Fibroblast of skin of right quadriceps (primary cell): ENCODE results near the gene CDT1.
"Not testable (repeated sequence)": the region's sequence is repeated elsewhere in the genome, so short reads cannot be mapped to it uniquely, and the experiment has no call there.

Experiments used
- DNase-seq: peaks from one replicate; pipeline ENCODE4 v3.0.0-alpha.2; 2013

Gene CDT1

DNA sequence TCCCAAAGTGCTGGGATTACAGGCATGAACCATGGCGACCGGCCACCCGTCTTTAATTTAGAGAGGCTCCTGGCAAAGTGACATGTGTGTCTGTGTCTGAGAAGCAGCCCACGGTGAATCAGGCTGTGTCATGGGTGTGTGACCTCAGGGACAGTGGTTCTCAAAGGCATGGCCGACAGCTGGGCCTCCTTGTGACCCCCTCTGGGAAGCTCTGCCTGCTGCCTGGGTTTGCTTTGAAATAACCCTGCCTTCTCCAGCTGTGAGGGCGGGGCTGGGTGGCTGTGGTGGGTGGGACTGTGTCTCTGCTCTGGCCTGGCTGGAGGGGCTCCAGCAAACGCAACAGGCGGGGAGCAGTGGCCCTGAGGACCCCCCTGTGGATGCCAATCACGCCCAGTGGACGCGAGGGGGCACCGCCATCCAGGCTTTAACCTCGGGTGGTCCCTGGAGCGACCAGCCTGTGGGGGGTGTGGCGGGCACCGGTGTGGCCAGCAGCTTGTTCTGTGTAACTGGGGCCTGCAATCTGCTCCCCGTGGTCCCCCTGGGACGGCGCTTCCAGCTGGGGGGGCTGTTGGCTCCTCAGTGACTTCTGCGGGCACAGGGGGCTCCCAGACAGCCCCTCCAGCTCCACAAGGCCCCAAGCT is 16.9 kb downstream of the CDT1 start:
- no peak for DNase-seq

DNA sequence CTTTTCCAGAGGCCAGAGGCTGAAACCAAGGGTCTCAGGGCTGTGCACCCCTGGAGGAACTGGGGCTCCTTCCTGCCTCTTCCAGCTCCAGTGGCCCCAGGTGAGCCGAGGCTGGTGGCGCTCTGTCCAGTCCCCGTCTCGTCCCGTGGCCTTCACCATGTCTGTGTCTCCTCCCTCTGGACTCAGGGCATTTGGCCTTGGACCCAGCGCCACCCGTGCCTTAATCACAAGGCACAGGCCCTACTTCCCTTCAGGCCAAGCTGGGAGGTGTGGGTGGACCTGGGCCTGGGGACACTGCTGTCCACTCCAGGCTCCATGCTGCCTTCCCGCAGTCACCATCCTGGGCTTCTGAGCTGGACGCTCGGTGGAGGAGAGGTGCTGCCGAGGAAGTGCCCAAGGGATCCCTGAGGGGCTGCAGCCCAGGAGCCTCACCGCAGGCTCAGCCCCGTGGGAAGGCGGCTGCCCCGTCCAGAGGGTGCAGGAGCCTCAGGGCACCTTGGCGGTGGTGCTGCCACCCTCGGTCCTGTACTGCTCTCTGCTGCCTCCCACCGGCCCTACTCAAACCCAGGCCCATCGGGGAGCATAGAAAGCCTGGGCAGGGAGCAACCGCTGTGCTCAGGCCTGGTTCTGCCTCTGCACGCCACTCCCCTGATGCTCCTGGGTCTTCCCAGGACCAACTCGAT is 17.7 kb downstream of the CDT1 start:
- DNase-seq = no peak

DNA sequence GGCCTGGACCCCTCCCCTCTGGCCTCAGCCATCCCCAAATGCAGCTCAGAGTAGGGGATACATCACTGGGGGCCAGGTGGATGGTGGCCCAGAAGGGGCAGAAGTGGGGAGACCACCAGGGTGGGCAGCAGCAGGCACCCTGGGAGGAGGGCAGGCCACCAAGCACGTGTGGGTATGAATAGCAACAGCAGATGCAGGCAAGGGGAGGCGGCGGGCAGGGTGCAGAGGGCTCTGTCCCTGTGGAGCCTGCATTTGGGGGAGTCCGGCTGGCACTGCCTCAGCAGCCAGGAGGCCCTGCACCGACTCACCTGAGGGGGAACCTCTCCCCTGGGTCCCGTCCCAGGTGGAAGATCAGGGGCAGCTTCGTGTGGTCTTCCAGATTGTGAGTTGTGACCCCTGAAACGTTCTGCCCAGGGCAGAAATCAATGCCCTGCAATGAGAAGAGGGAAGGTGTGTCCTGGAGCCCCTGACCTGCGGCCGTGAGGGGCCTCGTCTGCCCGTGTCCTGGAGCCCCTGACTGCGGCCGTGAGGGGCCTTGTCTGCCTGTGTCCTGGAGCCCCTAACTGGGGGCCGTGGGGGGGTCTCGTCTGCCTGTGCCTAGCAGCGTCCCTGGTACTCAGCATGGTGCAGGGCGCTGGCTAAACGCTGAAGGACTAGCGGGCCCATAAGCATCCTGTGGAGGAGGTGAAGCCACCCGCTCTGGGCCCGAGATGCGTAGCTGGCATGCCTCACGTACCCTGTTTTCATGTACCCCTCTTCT is 18.9 kb downstream of the CDT1 start:
- no peak for DNase-seq

DNA sequence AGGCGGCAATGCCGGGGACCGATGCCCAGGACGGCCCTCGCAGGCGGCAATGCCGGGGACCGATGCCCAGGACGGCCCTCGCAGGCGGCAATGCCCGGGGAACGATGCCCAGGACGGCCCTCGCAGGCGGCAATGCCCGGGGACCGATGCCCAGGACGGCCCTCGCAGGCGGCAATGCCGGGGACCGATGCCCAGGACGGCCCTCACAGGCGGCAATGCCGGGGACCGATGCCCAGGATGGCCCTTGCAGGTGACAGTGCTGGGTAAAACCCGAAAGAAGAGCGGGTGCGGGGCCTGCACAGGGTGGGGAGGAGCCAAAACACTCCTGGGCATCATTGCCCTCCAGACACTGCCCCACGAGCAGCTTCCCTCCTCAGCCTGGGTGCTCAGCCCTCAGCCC is 20.1 kb downstream of the CDT1 start:
- not testable (repeated sequence) for DNase-seq

DNA sequence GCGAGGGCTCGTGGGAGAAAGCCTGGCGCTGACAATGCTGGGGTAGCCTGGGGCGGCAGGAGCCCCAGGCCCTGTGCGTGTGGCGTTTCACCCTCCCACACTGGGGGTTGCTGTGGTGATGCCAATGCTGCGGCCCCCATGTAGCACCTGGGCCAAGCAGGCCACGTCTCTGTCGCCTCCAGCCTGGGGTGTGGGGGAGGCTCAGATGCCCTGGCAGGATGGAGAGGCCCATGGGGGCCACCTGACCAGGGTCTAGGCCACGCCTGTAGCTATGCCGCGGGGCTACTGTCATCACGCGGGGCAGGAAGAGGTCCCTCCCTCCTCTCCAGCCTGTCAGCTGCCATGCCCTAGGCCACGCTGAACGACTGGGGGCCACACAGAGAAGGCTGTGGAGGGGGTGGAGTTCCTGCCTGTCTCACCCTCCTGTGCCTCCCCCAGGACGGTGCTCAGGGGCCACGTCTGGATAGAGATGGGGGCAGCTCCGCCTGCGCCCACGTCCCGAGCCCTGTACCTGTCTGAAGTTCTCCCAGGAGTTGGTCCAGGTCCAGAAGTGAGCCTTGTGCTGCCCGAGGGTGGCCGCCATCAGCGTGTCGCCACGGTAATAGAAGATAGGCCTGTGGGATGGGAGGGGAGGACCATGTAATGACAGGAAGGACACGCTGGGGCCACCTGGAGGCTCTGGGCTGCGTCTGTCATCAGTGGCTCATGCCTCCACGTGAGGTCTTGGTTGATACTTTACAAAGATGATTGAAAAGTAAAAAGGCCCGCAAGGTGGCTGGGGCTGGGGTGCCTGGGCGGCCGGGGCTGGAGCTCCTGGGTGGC is 20.9 kb downstream of the CDT1 start:
- DNase-seq = no peak

DNA sequence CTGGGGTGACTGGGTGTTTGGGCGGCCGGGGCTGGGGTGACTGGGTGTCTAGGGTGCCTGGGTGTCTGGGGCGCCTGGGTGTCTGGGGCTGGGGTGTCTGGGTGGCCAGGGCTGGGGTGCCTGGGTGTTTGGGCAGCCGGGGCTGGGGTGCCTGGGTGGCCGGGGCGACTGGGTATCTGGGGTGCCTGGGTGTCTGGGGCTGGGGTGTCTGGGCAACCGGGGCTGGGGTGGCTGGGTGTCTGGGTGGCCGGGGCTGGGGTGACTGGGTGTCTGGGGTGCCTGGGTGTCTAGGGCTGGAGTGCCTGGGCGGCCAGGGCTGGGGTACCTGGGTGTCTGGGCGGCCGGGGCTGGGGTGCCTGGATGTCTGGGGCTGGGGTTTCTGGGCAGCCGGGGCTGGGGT is 21.6 kb downstream of the CDT1 start:
- no peak for DNase-seq

DNA sequence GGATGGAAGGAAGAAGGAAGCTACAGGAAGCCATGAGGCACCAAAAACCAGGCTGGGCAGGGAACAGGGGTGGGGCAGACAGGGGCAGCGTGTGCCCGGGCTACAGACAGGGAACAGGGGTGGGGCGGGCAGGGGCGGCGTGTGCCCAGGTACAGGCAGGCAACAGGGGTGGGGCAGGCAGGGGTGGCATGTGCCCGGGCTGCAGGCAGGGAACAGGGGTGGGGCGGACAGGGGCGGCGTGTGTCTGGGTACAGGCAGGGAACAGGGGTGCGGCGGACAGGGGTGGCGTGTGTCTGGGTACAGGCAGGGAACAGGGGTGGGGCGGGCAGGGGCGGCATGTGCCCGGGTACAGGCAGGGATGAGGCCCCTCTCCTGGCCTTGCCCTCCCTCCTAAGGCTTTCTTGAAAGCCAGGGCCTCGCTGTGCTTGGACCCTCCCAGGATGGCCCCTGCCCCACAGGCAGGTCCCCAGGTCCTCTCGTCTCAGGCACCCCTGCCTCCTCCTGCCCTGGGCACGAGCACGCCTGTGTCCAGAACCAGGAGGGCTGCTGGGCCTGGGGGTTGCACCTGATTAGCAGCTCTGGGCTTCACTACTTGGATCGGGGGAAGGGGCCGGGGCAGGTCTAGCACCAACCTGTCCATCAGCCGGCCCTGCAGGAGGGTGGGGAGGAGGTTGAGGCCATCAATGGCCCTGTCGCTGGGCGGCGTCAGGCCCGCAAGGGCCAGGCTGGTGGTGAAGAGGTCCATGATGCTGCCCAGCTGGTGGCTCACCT is 22.7 kb downstream of the CDT1 start:
- DNase-seq = no peak

DNA sequence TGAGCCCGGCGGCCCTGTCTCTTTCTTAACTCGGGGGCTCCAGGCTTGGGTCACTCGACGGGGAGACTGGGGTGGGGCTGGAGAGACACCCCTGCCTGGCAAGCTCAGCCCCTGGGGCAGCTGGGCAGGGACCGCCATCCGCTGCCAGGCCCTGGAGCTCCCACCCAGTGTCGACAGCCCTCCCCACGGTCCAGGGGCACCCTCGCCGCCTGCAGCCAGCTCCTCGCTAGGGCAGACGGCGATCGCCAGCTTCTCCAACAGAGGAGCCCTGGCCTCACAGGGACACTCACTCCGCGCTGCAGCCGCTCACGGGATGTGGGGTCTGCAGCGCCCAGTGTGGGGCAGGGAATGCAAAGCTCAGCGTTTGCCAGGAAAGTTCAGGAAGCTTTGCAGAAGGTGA is 24.1 kb downstream of the CDT1 start:
- DNase-seq = no peak

DNA sequence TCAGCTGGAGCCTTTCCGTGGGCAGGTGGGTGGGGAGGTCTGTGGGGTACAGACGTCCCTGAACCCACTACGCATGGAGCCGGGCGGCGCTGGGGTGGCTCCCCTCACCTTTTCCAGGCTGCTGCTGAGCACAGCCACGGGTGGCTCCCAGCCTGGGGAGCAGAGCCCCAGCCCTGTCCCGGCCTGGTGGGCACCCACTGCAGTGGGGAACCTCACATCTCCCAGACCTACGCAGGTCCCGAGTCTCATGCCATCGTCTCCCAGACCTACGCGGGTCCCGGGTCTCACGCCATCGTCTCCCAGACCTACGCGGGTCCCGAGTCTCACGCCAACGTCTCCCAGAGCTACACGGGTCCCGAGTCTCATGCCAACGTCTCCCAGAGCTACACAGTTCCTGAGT is 25.1 kb downstream of the CDT1 start:
- DNase-seq = no peak

DNA sequence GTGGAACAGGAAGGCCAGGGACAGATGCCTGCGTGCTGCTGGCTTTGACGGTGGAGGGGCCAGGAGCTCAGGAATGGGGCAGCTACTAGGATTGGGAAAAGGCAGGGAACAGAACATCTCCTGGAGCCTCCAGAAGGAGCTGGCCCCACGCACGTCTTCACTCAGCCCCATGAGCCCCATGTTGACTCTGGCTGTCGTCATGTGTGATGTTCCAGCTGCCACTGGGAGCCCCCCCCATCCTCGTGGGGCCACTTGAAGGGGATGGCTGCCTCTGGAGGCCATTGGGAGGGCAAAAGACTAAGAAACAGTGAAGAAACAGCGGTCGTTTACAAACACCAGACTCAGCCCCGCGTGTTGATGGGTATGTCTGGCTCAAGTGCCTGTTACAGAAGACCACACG is 26.7 kb downstream of the CDT1 start:
- DNase-seq = no peak

DNA sequence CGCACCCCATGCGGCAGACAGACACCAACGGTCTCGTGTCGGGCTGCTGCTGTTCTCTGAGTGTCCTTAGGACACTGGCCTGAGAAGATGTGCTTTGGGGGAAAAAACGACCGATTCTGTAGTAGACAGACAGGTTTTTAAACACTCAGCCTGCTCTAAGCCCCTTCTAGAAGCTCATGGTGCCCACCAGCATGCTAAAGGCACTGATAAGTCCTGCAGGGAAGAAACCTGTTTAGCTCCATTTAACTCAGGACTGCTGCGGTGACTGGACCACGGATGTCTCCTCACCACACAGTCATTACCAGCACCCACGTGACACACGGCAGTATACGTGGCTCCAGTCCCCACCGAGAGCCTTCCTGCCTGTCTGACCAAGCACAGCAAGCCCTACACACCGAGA is 27.2 kb downstream of the CDT1 start:
- DNase-seq = no peak

DNA sequence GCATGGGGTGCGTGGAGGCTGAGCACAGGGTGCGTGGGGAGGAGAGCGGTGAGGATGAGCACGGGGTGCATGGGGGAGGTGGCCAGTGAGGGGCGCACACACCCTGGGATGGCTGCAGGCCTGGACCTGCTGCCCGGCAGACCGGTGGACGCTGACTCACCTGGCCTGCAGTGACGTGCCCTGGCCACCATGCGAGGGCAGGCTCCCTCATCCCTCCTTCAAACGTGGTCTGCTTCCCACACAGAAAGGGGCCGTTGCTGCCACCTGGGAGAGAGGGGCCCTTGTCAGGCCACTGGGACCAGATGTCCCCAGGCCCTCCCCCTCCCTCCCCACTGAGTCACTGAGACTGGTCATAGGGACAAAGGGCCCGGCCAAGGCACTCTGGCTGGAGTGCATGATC is 28.2 kb downstream of the CDT1 start:
- DNase-seq = no peak

DNA sequence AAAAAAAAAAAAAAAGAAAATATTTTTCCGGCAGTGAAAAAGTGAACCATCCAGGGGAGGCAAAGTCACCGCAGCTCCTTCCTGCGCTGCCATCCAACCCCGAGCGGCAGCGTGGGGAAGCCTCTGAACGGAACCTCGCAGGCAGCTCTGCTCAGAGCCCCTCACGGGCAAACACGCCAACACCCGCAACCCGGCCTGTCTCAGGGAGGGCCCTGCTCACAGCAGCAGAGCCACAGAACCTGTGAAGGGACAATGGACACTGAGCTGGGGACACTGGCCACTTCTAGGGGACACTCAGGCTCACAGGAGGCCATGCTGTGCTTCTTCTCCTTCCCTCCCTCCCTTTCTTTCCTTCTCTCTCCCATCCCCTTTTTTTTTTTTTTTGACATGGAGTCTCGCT is 29.5 kb downstream of the CDT1 start:
- DNase-seq = no peak

DNA sequence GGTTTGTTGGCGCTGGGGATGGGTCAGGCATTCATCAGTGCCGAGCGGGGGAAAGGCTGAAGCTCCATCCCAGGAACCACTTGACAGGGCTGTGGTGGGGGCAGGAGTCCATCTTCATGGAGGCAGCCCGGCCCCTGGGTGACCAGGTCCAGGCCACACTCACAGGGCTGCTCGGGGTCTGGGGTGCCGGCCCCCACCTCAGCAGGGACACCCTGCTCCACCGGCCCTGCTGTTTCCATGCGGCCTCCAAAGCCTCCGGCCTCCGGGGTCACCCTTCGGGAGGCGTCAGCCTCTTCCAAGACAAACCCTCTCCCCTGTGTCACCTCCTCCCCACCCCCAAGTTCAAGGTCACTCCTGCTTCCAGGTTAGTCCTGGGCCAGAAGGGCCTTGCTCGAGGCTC is 31.1 kb downstream of the CDT1 start:
- DNase-seq = no peak

DNA sequence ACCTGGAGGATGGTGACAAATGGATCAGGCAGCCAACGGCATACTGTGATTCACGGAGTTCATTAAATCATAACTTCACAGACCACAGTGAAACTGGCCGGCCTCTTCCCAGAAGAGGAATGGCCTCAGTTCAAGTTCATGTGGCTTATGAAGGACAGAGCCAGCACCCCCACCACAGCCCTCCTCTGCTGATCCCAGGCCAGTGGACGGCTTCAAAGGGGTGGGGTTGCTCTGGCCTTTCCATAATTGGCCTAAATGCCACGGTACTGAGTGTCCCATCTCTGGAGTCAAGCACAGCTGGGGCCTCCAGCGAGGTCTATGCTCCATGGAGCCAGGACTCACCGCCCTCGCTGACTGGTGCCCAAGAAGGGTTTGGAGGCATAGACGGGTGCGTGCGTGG is 31.8 kb downstream of the CDT1 start:
- no peak for DNase-seq

DNA sequence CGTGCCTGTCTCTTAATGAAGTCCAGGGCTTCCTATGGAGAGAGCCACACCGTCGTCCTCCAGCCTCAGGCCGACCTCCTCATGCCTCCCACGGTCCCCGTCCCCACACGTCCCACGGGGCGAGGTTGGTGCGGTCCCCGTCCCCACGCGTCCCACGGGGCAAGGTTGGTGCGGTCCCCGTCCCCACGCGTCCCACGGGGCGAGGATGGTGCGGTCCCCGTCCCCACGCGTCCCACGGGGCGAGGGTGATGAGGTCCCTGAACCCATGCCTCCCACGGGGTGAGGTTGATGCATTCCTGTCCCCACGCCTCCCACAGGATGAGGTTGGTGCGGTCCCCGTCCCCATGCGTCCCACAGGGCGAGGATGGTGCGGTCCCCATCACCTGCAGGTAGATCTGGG is 32.2 kb downstream of the CDT1 start:
- DNase-seq = no peak

DNA sequence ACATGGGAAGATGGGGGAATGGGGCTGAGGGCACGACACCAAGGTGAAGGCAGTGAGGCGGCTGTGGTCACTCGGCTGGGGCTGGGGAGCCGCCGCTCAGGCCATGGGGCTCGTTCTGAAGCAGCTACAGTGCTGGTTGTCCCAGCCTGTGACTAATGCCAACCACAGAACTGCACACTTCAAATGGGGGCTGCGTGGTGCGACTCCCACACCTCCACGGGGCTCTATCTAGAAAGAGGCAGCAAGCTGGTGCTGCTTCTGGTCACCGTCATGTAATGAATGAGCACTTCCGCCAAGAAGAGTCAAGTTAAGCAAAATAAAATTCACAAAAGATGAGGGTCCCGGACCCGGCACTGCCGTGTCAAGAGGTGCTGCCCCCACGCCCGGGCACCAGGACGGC is 33.2 kb downstream of the CDT1 start:
- DNase-seq = no peak

DNA sequence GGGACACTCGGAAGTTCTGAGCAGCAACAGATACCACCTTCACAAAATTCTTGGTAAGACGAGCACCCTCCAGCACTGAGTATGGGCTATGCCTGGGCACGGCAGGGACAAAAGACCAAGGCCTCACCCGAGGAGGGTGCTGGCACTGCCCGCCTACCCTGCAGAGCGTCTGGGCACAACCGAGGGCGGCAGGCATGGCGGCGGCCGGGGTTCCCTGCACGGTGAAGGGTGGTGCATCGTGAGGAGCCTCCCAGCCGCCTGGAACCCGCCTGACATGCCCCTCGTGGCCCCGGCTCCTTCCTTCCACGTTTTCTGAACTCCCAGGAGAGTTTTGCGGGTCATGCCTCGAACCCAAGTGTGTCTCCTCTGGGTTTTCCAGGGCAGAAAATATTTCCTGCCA is 34.2 kb downstream of the CDT1 start:
- no peak for DNase-seq

DNA sequence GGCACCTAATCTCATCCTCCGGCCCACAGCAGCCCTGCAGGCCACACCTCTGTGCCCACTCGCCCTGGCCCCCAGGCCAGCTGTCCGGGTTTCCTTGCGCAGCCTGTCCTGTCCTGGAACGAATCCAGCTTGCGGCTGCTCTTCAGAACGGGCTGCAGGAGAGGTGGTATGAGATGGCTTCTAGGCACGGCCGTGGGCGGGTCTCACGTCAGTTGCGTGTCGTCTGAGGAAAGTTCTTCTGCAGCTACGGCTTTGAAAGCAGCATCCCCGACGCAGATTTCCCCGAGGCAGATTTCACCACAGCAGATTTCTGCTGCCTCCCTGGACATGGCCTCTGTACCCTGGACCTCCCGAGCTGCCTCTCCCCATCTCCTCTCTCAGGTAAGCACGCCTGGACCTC is 35.0 kb downstream of the CDT1 start:
- no peak for DNase-seq

DNA sequence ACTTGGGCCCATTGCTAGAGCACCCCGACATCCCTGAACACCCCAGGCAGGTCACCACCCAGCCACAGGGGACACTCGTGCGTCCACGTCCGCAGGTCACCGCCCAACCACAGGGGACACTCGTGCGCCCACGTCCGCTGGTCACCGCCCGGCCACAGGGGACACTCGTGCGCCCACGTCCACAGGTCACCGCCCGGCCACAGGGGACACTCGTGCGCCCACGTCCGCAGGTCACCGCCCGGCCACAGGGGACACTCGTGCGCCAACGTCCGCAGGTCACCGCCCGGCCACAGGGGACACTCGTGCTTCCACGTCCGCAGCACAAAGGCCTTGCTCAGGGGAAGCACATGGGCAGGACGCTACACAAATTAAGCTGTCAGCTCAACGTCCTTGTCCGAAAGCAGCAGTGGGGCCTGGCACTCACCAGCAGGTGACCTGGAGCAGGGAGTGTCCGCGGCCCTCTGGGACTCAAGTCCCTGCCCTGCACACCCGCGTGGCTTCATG is 35.5 kb downstream of the CDT1 start:
- no peak for DNase-seq

DNA sequence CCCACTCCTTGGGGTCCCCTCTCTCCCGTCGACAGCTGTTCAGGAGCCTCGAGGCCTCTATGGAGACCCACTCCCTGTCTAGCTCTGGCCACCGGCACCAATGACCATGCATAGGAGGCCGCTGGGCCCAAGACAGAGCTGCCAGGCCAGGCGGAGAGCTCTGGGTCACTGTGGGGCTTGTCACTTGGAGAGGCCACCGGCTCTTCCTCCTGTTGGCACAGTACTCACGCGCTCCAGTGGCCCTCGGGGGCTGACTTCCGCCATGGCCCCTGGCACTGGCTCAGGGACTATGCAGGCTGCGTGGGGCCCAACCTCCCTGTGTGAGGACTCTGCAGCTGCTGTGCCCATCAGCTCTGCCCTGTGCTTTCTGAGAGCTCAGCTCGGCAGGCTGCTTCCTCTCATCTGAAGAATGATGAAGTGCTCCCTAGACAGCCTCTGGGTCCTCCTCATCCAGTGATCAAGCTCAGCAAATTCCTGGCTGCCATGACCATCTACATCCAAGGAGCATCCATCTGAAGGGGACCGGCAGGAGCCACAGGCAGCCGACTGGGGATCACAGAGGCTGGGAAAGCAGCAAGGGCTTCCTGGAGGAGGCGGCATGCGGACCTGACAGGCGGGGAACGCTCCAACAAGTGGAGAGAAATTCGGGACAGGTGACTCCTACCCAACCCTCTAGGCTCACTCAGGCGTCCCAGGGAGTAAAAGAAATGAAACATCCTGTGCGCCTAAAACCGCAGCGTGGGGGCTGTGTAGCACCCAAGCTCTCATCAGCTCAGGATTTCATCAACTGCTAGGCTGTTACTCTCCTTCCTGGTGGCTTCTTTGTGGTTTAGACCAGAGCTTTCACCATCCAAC is 36.4 kb downstream of the CDT1 start:
- DNase-seq = no peak
